Measurements from ENCODE around the gene SLC5A1. TPM values are rescaled to one million over a fixed set of nuclear protein-coding genes. Genes with fewer than 3 reads are reported as not detected.

SLC5A1 gene
- total and polyA plus RNA-seq, 2 of the 13 experiments (the other 11 are each of a cell fraction or from before 2014, with no cell fraction given), result not detected

DNA sequence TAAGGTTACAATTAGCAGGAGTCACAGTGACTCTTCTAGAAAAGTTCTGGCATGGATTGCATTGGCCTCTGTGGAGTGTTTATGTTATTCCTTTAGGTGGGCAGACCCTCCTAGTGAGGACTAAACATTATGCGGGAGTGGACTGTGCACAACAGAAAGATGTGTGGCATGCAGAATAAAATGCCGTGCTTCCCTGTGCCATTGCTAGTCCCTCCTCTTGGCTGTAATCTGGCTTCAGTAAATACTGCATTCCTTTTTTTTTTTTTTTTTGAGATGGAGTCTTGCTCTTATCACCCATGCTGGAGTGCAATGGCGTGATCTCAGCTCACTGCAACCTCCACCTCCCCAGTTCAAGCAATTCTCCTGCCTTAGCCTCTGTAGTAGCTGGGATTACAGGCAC is 45.0 kb downstream of the SLC5A1 start:
- Histone ChIP-seq H2AFZ (ENCODE audit: low read length) (no peak overlapping the region), H3K4me3 (replicated peaks in 1 of 3; ENCODE audit: insufficient read depth in 1 of 3, low read depth in 2 of 3, low read length in 3 of 3) (no peak overlapping the region), H3K4me2 (ENCODE audit: low read depth, low read length) (no peak overlapping the region), H3K36me3 (replicated peaks in 1 of 2; ENCODE audit: control insufficient read depth in 1 of 2, insufficient read depth in 2 of 2, low read length in 2 of 2) (no peaks in the 10 kb centered on the region), H3K79me2 (ENCODE audit: insufficient read depth, low read length) (no peaks in the 10 kb centered on the region), H3K9me3 (ENCODE audit: low read length) (no peaks in the 10 kb centered on the region), H3K27ac (ENCODE audit: extremely low read length, insufficient read depth, low read length) (no peak overlapping the region), H3K4me1 (ENCODE audit: insufficient read depth, low read length) (no peaks in the 10 kb centered on the region), H4K20me1 (ENCODE audit: insufficient read depth, low read length) (no peaks in the 10 kb centered on the region), H3K27me3 (ENCODE audit: control insufficient read depth in 1 of 2, insufficient read depth in 2 of 2, low read length in 2 of 2) (peaks cover 0 to 3% of the 10 kb centered on the region in 2 experiments; a peak in 2 of 5 replicates), H3K9ac (ENCODE audit: insufficient read depth, low read depth, low read length) (no peak overlapping the region)
- no peak for FAIRE-seq
- intact Hi-C loops (cut with micrococcal nuclease; ENCODE audit: unreplicated experiment), result loop anchor here (10.0 kb wide), 1 partner anchor 423 kb away; the partner anchor contains the start of gene PISD
- POLR2A ChIA-PET, result no interaction called here
- ATAC-seq, result no peak
- 4% methylated on average over 3 of the region's 3 CpGs for WGBS (ENCODE audit: low lambda C conversion rate)
- CTCF ChIA-PET (ENCODE audit: low intra/inter-chr PET ratio, low total read pairs), result no interaction called here
- BruUV-seq (replicated peaks), result no TSS peak
- in situ Hi-C loops (cut with HindIII; ENCODE audit: extremely low pct_ligation_motif_present, low pct_unique_long_range_greater_than_20kb), result loop anchor here (25.0 kb wide), 1 partner anchor 426 kb away; the partner anchor contains the start of gene PISD
- no peak for DNase-seq (ENCODE audit: low spot score)
- TF ChIP-seq, protein P1, sequence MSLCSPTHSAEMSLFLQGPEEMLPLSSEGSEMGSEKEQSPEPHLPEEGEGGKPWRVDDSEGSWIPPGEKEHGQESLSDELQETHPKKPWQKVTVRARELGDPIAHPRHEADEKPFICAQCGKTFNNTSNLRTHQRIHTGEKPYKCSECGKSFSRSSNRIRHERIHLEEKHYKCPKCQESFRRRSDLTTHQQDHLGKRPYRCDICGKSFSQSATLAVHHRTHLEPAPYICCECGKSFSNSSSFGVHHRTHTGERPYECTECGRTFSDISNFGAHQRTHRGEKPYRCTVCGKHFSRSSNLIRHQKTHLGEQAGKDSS (CRISPR knock-in tag; IDR thresholded peaks at IDR 0.05; ENCODE audit: borderline replicate concordance, low read depth), result no peak
- TF ChIP-seq ZBTB8A (CRISPR knock-in tag; IDR thresholded peaks at IDR 0.05; ENCODE audit: borderline replicate concordance, low read depth), result no peak
- no peak for TF ChIP-seq ZKSCAN1 (IDR thresholded peaks at IDR 0.05; ENCODE audit: low read length)
- TF ChIP-seq, protein P2, sequence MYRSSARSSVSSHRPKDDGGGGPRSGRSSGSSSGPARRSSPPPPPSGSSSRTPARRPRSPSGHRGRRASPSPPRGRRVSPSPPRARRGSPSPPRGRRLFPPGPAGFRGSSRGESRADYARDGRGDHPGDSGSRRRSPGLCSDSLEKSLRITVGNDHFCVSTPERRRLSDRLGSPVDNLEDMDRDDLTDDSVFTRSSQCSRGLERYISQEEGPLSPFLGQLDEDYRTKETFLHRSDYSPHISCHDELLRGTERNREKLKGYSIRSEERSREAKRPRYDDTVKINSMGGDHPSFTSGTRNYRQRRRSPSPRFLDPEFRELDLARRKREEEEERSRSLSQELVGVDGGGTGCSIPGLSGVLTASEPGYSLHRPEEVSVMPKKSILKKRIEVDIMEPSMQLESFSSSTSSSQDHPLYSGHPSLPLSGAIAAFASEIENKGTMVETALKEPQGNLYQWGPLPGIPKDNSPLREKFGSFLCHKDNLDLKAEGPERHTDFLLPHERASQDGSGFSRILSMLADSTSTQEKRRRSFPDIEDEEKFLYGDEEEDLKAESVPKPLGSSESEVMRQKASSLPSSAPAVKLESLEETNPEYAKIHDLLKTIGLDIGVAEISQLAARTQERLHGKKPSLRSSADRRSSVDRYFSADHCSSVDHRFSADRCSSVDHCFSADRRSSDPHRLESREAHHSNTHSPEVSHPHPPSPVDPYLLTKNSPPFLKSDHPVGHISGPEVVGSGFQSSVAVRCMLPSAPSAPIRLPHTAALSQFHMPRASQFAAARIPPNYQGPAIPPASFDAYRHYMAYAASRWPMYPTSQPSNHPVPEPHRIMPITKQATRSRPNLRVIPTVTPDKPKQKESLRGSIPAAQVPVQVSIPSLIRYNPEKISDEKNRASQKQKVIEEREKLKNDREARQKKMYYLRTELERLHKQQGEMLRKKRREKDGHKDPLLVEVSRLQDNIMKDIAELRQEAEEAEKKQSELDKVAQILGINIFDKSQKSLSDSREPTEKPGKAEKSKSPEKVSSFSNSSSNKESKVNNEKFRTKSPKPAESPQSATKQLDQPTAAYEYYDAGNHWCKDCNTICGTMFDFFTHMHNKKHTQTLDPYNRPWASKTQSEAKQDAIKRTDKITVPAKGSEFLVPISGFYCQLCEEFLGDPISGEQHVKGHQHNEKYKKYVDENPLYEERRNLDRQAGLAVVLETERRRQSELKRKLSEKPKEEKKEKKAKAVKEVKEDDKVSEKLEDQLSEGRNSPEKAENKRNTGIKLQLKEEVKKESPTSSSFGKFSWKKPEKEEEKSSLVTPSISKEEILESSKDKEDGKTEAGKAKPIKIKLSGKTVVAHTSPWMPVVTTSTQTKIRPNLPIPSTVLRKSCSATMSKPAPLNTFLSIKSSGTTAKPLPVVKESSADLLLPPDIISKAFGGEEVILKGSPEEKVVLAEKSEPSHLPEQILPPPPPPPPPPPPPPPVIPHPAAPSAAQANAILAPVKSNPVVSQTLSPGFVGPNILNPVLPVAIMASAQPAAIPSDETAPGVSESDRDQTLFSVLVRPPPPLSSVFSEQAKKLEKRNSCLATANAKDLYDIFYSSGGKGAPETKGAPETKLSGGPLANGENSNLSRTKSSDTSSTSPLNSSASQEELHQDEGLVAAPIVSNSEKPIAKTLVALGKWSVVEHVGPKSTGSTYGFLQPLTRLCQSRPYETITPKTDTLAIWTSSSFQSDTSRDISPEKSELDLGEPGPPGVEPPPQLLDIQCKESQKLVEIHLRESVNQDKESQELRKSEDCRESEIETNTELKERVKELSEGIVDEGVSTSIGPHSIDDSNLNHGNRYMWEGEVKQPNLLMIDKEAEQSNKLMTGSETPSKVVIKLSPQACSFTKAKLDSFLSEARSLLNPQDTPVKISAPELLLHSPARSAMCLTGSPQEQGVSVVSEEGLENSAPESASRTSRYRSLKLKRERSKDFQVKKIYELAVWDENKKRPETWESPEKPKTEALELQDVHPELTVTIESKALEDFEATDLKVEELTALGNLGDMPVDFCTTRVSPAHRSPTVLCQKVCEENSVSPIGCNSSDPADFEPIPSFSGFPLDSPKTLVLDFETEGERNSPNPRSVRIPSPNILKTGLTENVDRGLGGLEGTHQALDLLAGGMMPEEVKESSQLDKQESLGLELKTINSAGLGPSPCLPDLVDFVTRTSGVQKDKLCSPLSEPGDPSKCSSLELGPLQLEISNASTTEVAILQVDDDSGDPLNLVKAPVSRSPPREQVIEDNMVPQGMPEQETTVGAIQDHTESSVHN (CRISPR knock-in tag; IDR thresholded peaks at IDR 0.05), result no peak
- TF ChIP-seq MED8 (CRISPR knock-in tag; IDR thresholded peaks at IDR 0.05; ENCODE audit: insufficient replicate concordance), result no peak

Data from HepG2 (cell line).